ENCODE data around the gene PXYLP1.
"Not testable (repeated sequence)": the region's sequence is repeated elsewhere in the genome, so short reads cannot be mapped to it uniquely, and the experiment has no call there.

PXYLP1 gene

DNA sequence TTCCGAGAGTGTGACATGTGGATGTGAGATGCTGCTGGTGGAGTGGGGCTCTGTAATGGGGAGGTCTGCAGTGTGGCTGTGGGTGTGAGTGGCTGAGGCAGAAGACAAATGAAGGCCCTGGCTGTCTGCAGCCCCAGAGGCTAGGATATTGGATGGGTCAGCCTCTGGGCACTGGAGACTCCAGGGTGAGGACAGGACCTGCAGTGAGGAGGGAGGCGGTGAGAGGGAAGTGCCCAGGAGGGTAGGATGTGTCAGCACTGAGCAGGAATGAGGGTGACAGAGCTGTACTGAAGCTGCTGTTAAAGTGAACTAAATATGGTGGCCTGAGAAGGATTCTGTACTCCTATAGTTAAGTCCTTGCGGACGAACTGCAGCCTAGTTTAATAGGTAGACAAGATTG, 27.3 kb upstream of the PXYLP1 start:
- CTCF ChIA-PET: no interaction called here
- TF ChIP-seq NFRKB (IDR thresholded peaks at IDR 0.05): no peak
- TF ChIP-seq, protein P1, sequence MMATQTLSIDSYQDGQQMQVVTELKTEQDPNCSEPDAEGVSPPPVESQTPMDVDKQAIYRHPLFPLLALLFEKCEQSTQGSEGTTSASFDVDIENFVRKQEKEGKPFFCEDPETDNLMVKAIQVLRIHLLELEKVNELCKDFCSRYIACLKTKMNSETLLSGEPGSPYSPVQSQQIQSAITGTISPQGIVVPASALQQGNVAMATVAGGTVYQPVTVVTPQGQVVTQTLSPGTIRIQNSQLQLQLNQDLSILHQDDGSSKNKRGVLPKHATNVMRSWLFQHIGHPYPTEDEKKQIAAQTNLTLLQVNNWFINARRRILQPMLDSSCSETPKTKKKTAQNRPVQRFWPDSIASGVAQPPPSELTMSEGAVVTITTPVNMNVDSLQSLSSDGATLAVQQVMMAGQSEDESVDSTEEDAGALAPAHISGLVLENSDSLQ (IDR thresholded peaks at IDR 0.05): no peak
- no peak for TF ChIP-seq BHLHE40 (IDR thresholded peaks at IDR 0.05; ENCODE audit: borderline replicate concordance)
- no peak for TF ChIP-seq CTBP1 (IDR thresholded peaks at IDR 0.05; ENCODE audit: borderline replicate concordance)
- TF ChIP-seq SP1 (IDR thresholded peaks at IDR 0.05): no peak
- TF ChIP-seq ZNF384 (IDR thresholded peaks at IDR 0.05): no peak
- TF ChIP-seq ELF4 (IDR thresholded peaks at IDR 0.05): no peak
- no peak for TF ChIP-seq TARDBP (IDR thresholded peaks at IDR 0.05)
- no peak for TF ChIP-seq L3MBTL2 (conservative IDR thresholded peaks at IDR 0.05)
- no peak for TF ChIP-seq HDGF (IDR thresholded peaks at IDR 0.05; ENCODE audit: borderline replicate concordance)
- POLR2A ChIA-PET: interaction anchor here (1.1 kb wide), 1 partner anchor 27 kb away, joined by 4 read pairs; the partner anchor contains the start of gene PXYLP1
- DNase-seq (ENCODE audit: extremely low spot score): no peak

GRCh38 chr3:141211306-141211705, 20.3 kb upstream of the PXYLP1 start:
- POLR2A ChIA-PET: interaction anchor here (0.5 kb wide), 1 partner anchor 472 kb away, joined by 3 read pairs; no protein-coding TSS in a partner anchor
- CTCF ChIA-PET: not testable (repeated sequence)

GRCh38 chr3:141212101-141212500, 19.5 kb upstream of the PXYLP1 start:
- no peak for TF ChIP-seq ELF4 (IDR thresholded peaks at IDR 0.05)
- no peak for TF ChIP-seq SUZ12 (IDR thresholded peaks at IDR 0.05)
- TF ChIP-seq FOXK2 (IDR thresholded peaks at IDR 0.05): no peak
- TF ChIP-seq HDGF (IDR thresholded peaks at IDR 0.05; ENCODE audit: borderline replicate concordance): no peak
- TF ChIP-seq ZNF384 (IDR thresholded peaks at IDR 0.05): no peak
- TF ChIP-seq FOXM1 (IDR thresholded peaks at IDR 0.05; ENCODE audit: borderline replicate concordance): no peak
- TF ChIP-seq ARNT (IDR thresholded peaks at IDR 0.05): no peak
- TF ChIP-seq L3MBTL2 (conservative IDR thresholded peaks at IDR 0.05): no peak
- no peak for TF ChIP-seq LEF1 (IDR thresholded peaks at IDR 0.05; ENCODE audit: borderline replicate concordance)
- no peak for TF ChIP-seq SP1 (IDR thresholded peaks at IDR 0.05)
- no peak for TF ChIP-seq CTBP1 (IDR thresholded peaks at IDR 0.05; ENCODE audit: borderline replicate concordance)
- ChIA-PET CTCF (no interaction called here), POLR2A (no interaction called here)
- DNase-seq (ENCODE audit: extremely low spot score): no peak

More at GRCh38 chr3:141211306-141211705, 20.3 kb upstream of the PXYLP1 start:
- not testable (repeated sequence) for DNase-seq (ENCODE audit: extremely low spot score)

DNA sequence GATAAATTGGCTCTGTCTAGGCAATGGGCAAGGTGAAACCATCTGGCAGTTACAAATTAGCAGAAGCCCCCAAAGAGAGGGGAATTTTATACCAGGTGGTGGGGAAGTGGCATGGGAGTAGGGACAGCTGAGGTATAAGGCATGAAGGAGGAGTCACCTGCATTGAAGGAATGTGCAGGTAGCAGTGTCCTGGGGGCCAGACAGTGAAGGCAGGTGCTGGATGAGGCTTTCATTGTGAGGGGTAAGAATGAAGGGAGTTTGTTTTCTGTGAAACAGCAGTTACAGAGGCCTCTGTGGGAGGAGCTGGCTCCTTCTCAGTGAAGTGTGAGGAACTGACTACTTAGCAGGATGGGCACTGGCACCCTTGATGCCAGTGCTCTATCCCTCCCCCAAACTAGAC, 19.1 kb upstream of the PXYLP1 start:
- TF ChIP-seq HDGF (IDR thresholded peaks at IDR 0.05; ENCODE audit: borderline replicate concordance): no peak
- no peak for TF ChIP-seq BHLHE40 (IDR thresholded peaks at IDR 0.05; ENCODE audit: borderline replicate concordance)
- TF ChIP-seq, protein P1 (IDR thresholded peaks at IDR 0.05): no peak
- no peak for TF ChIP-seq CTBP1 (IDR thresholded peaks at IDR 0.05; ENCODE audit: borderline replicate concordance)
- TF ChIP-seq FOXA1 (IDR thresholded peaks at IDR 0.05): no peak
- TF ChIP-seq TARDBP (IDR thresholded peaks at IDR 0.05): no peak
- no peak for TF ChIP-seq NFRKB (IDR thresholded peaks at IDR 0.05)
- no peak for TF ChIP-seq L3MBTL2 (conservative IDR thresholded peaks at IDR 0.05)
- no peak for TF ChIP-seq ZNF384 (IDR thresholded peaks at IDR 0.05)
- TF ChIP-seq FOXK2 (IDR thresholded peaks at IDR 0.05): no peak
- no peak for TF ChIP-seq ARNT (IDR thresholded peaks at IDR 0.05)
- TF ChIP-seq ELF4 (IDR thresholded peaks at IDR 0.05): no peak
- no peak for TF ChIP-seq SP1 (IDR thresholded peaks at IDR 0.05)
- TF ChIP-seq FOXM1 (IDR thresholded peaks at IDR 0.05; ENCODE audit: borderline replicate concordance): no peak
- TF ChIP-seq LEF1 (IDR thresholded peaks at IDR 0.05; ENCODE audit: borderline replicate concordance): no peak
- no peak for TF ChIP-seq SUZ12 (IDR thresholded peaks at IDR 0.05)
- ChIA-PET CTCF (no interaction called here), POLR2A (no interaction called here)
- DNase-seq (ENCODE audit: extremely low spot score): no peak

DNA sequence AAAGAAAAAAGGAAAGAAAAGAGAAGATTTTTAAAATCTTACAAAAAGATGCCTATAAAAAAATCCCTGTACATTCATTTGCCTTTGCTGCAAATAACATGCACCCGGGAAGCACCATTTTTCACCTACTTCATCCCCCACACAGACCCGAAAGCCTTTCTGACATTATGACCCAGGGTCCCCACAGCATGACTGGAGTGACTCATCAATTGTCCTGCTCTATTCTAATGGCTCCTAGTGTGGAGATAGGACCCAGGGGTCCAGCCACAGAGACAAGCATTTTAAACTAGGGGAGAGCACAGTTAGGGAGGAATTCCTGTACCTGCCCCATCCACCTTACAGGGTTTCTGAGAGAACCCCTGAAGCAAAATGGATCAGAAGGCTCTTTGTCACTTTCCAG, 14.7 kb upstream of the PXYLP1 start:
- TF ChIP-seq ZNF384 (IDR thresholded peaks at IDR 0.05): no peak
- no peak for TF ChIP-seq NFRKB (IDR thresholded peaks at IDR 0.05)
- TF ChIP-seq CTBP1 (IDR thresholded peaks at IDR 0.05; ENCODE audit: borderline replicate concordance): no peak
- no peak for TF ChIP-seq TARDBP (IDR thresholded peaks at IDR 0.05)
- no peak for TF ChIP-seq SP1 (IDR thresholded peaks at IDR 0.05)
- TF ChIP-seq SUZ12 (IDR thresholded peaks at IDR 0.05): no peak
- TF ChIP-seq ARNT (IDR thresholded peaks at IDR 0.05): no peak
- TF ChIP-seq, protein P1 (IDR thresholded peaks at IDR 0.05): no peak
- no peak for TF ChIP-seq ELF4 (IDR thresholded peaks at IDR 0.05)
- no peak for TF ChIP-seq BHLHE40 (IDR thresholded peaks at IDR 0.05; ENCODE audit: borderline replicate concordance)
- TF ChIP-seq HDGF (IDR thresholded peaks at IDR 0.05; ENCODE audit: borderline replicate concordance): no peak
- no peak for TF ChIP-seq LEF1 (IDR thresholded peaks at IDR 0.05; ENCODE audit: borderline replicate concordance)
- TF ChIP-seq FOXK2 (IDR thresholded peaks at IDR 0.05): no peak
- no peak for TF ChIP-seq FOXM1 (IDR thresholded peaks at IDR 0.05; ENCODE audit: borderline replicate concordance)
- TF ChIP-seq L3MBTL2 (conservative IDR thresholded peaks at IDR 0.05): no peak
- TF ChIP-seq FOXA1 (IDR thresholded peaks at IDR 0.05): no peak
- ChIA-PET CTCF (interaction anchor here (0.6 kb wide), 1 partner anchor 33 kb away, joined by 4 read pairs; no protein-coding TSS in a partner anchor), POLR2A (no interaction called here)
- DNase-seq (ENCODE audit: extremely low spot score): no peak

GRCh38 chr3:141217389-141217788, 14.2 kb upstream of the PXYLP1 start:
- no peak for DNase-seq (ENCODE audit: extremely low spot score)
- POLR2A ChIA-PET: interaction anchor here (1.2 kb wide), 1 partner anchor 14 kb away, joined by 4 read pairs; the partner anchor contains the start of gene PXYLP1
- TF ChIP-seq SP1 (IDR thresholded peaks at IDR 0.05) (no peak), ZNF384 (IDR thresholded peaks at IDR 0.05) (no peak), SUZ12 (IDR thresholded peaks at IDR 0.05) (no peak), BHLHE40 (IDR thresholded peaks at IDR 0.05; ENCODE audit: borderline replicate concordance) (no peak), TARDBP (IDR thresholded peaks at IDR 0.05) (no peak), L3MBTL2 (conservative IDR thresholded peaks at IDR 0.05) (no peak), NFRKB (IDR thresholded peaks at IDR 0.05) (no peak), FOXM1 (IDR thresholded peaks at IDR 0.05; ENCODE audit: borderline replicate concordance) (no peak), ARNT (IDR thresholded peaks at IDR 0.05) (no peak), FOXA1 (IDR thresholded peaks at IDR 0.05) (no peak), ELF4 (IDR thresholded peaks at IDR 0.05) (no peak), FOXK2 (IDR thresholded peaks at IDR 0.05) (no peak), CTBP1 (IDR thresholded peaks at IDR 0.05; ENCODE audit: borderline replicate concordance) (no peak), LEF1 (IDR thresholded peaks at IDR 0.05; ENCODE audit: borderline replicate concordance) (no peak), HDGF (IDR thresholded peaks at IDR 0.05; ENCODE audit: borderline replicate concordance) (no peak)
- TF ChIP-seq, protein P1 (IDR thresholded peaks at IDR 0.05): no peak
- CTCF ChIA-PET: interaction anchor here (0.8 kb wide), 1 partner anchor 14 kb away, joined by 4 read pairs; the partner anchor contains the start of gene PXYLP1

Data from HEK293T (cell line).